ENCODE measurements around the gene KANK2.

The KANK2 gene

GRCh38 chr19:11197291-11198174 is at the start of gene KANK2:
TSS of gene KANK2 (minus strand) at chr19:11197545. CDS start at chr19:11194511, 3,034 bp downstream.
- DNase-seq (ENCODE audit: low read depth) = peak; percentile 60

GRCh38 chr19:11246941-11247340 is 49.6 kb upstream of the KANK2 start:
- DNase-seq (ENCODE audit: low read depth) = no peak

GRCh38 chr19:11244846-11245589 is 47.7 kb upstream of the KANK2 start:
- DNase-seq (ENCODE audit: low read depth) = no peak

DNA sequence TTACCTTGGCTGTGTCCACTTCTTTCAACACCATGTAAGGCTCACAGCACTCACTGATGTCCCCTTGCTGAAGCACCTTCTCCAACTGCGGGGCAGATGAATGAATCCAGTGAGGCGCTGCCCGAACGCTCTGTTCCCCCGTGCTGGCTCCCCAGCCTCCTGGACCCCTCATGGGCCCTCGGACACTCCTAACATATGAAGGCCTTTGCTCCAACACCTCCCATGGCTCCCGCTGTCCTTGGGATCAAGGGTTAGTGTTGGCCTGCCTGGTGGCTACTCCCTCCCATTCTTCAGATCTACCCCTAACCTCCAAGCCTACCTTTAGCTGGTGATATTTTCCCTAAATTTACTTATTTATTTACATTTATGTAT is 46.4 kb upstream of the KANK2 start:
- DNase-seq (ENCODE audit: low read depth) = no peak

- peak; percentile 69 for DNase-seq (ENCODE audit: low read depth)
Observed at GRCh38 chr19:11242864-11243797, 45.8 kb upstream of the KANK2 start.

GRCh38 chr19:11242025-11242424 is 44.7 kb upstream of the KANK2 start:
- DNase-seq (ENCODE audit: low read depth) = no peak

DNA sequence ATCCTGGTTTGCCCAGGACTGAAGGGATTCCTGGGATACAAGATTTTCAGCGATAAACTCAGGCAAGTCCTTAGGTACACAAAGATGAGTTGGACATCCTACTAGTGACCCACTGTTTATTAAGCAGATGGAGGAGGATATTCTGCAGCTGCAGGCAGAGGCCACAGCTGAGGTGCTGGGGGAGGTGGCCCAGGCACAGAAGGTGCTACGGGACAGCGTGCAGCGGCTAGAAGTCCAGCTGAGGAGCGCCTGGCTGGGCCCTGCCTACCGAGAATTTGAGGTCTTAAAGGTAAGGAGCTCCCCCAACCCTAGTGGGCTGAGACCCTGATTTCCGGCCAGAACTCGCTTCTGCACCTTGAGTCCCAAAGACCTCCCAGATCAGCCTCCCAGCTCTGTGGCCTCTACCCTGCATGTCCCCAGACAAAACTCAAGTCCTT is 42.7 kb upstream of the KANK2 start:
- no peak for DNase-seq (ENCODE audit: low read depth)

- DNase-seq (ENCODE audit: low read depth) = no peak
Observed at GRCh38 chr19:11239377-11240000, 42.1 kb upstream of the KANK2 start, which contains the start of gene ANGPTL8. TSS of gene ANGPTL8 (plus strand) at chr19:11239619. CDS start at chr19:11239638, 19 bp downstream.

DNA sequence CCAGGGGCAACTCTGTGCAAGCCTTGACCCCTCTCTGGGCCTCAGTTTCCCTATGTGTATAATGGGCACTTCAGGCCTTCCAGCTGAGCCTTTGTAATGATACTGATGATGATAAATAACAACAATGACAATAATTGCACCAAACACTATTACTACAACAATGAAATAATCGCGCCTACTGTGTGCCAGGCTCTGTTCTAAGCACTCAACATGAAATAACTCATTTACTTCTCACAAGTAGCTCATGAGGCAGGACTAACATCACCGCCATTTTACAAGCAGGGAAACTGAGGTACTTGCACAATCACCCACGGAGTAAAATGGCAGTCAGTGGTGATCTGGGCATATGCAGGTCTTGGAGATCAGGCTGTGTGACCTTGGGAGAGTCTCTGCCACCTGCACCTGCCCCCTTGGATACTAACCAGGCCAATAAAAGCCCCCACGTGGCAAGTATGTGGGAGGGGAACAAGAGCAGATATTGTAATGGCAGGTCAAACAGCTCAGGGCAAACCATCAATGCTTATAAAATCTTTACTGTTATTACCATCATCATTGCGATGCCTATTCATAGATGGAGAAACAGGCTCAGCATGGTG is 41.5 kb upstream of the KANK2 start:
- DNase-seq (ENCODE audit: low read depth) = no peak

GRCh38 chr19:11238041-11238440 is 40.7 kb upstream of the KANK2 start:
- DNase-seq (ENCODE audit: low read depth) = no peak

GRCh38 chr19:11237321-11237720 is 40.0 kb upstream of the KANK2 start:
- DNase-seq (ENCODE audit: low read depth) = no peak

DNA sequence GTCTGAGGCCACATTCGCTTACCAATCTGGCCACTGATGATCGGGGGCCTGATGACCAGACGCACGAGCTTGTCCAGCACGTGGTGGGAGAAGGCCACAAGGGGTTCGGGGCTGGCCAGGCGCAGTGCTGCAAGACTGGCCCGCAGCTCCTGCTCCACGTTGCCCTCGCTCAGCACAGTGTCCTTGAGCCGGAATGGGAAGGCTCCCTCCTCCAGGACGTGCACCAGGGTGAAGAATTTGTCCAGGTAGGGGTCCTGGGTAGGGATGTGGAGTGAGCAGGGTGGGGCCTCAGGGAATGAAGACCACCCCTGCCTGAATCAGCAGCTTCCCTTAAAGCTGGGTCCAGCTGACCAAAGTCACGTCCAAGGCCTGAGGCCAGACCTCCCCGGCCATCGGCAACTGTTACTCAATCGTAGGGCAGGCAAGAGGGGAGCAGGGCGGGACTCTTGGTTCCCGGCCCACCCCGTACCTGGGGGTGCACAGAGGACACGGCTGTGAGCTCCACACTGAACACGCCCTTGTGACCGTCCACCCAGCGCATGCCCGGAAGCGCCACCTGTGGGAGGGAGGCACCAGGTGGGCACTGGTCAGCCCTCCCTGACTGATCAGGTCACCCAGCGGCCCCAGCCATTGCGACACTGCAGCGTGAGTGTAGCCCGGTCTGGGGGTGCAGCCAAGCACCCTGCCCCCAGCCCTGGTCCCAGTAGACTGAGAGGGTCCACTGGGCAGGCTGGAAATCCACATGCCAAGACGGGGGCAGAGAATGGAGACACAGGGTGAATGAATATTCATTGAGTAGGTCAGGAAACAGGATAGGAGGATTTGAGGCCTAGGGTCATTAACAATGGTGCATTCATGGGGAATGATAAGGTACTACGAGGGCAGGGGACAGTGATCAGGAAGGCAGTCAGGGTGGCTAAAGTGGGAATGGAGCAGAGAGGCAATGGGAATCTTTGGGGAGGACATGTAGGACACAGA is 39.3 kb upstream of the KANK2 start:
- no peak for DNase-seq (ENCODE audit: low read depth)

DNA sequence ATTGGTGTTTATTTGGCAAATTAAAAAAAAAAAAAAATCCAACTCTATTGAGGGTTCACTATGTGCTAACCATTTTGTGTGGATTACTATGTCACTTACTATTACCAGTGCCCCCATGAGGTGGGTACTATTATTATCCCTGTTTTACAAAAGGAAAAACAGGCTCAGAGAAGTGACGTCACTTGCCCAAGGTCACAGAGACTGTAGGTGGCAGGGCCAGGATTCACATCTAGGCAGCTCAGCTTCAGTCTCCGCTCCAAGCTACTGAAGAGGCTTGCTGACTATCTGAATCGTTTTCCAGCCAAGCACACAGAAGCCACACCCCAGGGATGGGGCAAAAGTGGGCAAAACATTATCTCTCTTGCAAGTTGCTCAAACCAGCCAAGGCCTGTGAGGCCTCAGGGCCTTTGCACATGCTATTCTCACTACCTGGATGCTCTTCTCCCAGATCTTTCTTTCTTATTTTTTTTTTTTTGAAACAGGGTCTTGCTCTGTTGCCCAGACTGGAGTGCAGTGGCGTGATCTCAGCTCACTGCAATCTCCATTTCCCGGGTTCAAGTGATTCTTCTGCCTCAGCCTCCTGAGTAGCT is 37.2 kb upstream of the KANK2 start:
- no peak for DNase-seq (ENCODE audit: low read depth)

GRCh38 chr19:11233073-11233472 is 35.7 kb upstream of the KANK2 start:
- DNase-seq (ENCODE audit: low read depth) = no peak

- no peak for DNase-seq (ENCODE audit: low read depth)
Observed at GRCh38 chr19:11232555-11232954, 35.2 kb upstream of the KANK2 start.

DNA sequence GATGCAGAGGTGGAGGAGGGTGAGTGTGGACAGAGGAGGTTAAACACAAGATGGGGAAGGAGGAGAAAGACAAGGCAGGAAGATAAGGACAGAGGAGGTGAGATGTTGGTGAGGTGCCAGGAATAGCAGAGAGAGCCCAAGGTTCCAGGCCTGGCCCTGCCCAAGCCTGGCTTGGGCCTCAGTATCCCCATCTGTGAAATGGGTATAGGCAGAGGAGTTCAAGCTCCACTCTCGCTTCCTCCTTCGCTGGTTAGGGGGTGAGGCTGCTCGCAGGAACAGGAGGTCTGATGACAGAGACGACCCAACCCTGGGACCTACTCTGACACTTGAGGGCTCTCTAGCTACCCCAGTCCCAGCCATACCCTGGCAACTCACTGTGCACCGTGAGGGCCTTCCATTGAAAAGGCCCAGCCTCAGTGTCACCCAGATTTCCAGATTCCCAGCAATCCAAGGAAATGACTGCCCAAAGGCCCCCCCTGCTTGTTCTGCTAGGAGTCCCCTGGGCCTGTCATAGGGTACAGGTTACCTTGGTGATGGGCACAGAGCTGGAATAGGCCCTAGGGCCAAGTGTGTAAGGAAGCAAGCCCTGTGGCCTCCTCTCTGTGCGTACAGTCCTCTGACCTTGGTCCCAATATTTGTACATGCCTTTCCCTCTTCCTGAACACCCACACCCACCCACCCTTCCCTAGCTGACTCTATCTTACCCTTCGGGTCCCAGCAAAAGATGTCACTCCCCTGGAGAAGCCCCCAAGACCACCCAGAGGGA is 33.5 kb upstream of the KANK2 start:
- no peak for DNase-seq (ENCODE audit: low read depth)

GRCh38 chr19:11227195-11227886 is 30.0 kb upstream of the KANK2 start:
- DNase-seq (ENCODE audit: low read depth) = no peak

- no peak for DNase-seq (ENCODE audit: low read depth)
Observed at GRCh38 chr19:11226716-11227166, 29.4 kb upstream of the KANK2 start.
